ENCODE results near the gene DAPK2. TPM values are rescaled to one million over a fixed set of nuclear protein-coding genes. Genes with fewer than 3 reads are reported as not detected.
A peak's percentile ranks its signal among the peaks of the same experiment; 100 is the strongest.
"Not testable (repeated sequence)": the region's sequence is repeated elsewhere in the genome, so short reads cannot be mapped to it uniquely, and the experiment has no call there.

DAPK2 gene
- total RNA-seq, 1 donor from 2014 or later, result 0.53 TPM

DNA sequence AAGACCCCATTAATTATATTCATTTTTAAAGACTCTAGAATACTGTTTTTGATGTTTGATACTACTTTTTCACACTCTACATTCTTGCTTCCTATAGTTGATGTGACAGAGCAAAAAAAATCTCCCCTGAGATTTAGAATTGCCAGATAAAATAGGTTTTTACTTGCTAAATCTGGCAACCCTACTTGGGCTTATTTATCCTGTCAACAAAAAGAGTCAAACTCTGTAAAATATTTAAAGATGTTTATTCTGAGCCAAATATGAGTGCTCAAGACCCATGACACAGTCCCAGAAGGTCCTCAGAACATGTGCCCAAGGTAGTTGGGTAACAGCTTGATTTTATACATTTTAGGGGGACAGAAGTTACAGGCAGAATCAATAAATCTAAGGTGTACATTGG lies 72.3 kb downstream of the DAPK2 start:
- no peak for DNase-seq (ENCODE audit: low read depth)

DNA sequence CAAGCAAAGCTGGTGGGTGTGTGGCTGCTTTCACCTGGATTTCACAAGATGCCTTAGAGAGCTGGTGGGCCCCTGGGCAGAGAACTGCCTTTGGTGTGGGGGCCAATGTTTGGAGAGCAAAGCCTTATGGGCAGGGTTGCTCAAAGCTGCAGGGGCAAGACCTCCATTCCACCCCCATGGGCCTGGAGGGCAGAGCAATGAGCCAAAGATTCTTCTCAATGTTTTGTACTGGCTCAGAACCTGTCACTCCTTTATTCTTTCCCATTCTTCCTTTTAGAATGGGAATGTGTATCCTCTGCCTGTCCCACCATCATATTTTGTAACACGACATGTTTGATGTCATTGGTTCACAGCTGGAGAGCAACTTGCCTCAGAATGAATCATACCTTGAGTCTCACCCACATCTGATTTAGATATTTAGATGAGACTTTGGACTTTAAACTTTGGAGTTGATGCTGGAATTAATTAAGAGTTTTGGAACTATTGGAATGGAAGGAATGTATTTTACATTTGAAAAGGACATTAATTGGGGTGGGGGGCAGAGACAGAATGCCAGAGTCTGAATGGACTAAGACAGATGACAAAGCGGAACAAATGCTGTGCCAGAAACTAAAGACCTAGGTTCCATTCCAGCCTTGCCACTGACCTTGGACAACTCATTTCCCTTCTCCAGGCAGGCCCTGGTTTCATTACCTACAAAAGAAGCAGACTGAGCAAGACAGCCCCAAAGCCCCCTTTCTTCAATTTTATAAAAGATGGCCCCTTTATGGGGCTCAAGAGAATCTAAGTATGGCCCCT lies 72.9 kb downstream of the DAPK2 start:
- DNase-seq (ENCODE audit: low read depth), result no peak

DNA sequence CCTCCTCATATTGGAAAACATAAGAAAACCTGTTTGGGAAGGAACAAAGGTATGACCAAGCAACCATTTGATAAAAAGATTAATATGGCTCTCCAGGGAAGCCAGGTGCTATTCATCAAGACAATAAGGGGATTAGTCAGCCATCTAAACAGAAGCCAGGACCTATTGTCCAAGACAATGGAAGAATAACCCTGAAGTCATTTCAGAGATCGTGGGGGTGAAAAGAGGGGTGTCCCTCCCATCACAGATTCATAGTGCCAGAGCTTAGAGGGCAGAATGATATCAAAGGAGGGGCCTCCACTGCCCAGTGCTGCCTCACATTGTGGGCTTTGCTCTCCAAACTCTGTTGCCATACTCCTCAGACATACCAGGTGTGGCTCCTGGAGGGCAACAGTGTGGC lies 73.5 kb downstream of the DAPK2 start:
- no peak for DNase-seq (ENCODE audit: low read depth)

DNA sequence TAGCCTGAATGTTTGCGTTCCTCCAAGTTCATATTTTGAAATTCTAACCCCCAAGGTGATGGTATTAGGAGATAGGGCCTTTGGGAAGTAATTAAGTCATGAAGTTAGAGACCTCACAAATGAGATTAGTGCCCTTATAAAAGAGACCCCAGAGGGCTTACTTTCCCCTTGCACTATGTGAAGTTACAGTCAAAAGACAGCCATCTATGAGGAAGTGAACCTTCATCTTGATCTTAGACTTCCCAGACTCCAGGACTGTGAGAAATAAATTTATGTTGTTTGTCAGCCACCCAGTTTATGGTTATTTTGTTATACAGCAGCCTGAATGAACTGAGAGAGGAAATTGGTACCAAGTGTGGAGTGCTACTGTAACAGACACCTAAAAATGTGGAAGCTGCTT lies 74.4 kb downstream of the DAPK2 start:
- no peak for DNase-seq (ENCODE audit: low read depth)

DNA sequence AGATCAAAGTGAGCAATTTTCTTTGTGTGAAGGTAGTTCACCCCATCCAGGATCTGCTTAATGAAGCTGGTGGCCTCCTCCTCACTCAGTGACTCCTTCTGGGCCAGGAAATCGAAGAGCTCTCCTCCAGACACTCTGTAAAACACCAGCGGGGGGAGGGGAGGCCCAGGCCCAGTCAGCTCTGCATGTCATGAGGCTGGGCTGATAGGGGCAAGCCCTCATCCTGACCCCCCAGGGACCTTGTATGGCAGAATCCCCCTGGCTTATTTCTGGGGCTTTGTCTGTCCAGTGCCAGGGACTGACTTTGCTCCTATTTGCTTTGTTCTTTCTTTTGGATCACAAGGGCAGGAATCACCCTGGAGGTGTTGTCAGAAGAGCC lies 74.9 kb downstream of the DAPK2 start:
- no peak for DNase-seq (ENCODE audit: low read depth)

DNA sequence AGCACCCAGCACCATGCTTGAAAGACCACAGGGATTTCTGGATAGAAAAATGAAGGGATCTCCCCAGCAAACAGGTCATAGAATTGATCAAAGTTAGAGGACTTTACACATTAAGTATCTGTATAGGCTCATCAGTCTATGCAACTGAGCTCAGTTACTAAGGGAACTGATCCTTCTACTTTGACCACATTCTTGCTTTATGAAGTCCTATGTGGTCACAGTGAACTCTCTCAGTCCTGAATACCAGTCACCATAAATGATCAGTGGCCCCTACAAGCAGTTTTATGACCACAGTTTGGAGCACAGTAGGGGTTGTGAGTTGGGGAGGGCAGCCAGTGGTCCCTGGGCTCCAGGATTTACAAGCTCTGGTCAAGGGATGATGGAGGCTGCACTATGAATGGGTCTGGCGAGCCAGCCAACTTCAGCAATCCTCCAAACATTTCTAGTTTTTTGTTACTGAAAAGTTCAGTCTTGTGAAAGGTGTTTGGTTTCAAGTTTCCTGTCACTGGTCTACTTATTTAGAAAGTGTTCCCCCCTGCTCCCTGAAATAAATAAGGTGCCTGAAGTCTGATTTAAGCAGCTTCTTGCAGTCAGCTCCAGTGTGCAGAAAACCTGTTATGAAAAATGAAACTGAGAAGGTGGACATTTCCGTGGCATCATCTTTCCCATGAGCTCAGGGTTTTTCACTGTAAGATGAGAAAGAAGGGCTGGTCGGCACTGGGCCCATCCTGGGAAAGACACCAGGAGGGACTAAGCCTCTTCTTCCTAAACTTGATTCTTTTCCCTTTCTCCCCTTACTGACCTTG lies 75.5 kb downstream of the DAPK2 start:
- no peak for DNase-seq (ENCODE audit: low read depth)

DNA sequence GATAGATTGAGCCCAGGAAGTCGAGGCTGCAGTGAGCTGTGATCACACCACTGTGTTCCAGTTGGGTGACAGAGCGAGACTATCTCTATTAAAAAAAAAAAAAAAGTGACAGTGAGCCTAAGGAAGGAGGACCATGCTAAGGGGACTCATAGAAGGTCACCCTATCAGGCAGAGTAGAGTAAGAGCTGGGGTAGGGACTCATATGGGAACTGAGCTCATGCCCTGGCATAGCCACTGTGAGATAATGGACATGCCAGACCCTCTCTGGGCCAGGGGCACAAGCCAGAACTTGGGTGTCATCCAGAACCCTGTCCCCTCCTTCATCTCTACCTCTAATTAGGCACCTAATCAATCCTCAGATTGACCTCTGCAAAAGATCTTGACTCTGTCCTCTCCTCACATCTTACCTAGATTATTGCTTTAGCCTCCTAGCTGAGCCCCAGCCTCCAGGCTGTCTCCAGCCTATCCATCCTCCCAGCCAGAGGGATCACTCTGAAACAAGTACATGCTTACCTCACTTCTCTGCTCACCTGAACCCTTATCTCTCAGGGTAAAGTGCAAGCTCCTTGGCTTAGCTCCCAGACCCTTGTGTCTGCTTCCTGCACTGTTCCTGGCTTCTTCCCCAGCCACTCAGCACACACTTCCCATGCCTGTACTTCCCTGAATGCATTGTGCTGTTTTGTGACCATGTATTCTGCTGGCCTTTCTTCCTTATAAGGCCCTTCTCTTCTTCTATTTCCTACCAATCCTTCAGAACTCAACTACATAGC lies 76.4 kb downstream of the DAPK2 start:
- DNase-seq (ENCODE audit: low read depth), result no peak

DNA sequence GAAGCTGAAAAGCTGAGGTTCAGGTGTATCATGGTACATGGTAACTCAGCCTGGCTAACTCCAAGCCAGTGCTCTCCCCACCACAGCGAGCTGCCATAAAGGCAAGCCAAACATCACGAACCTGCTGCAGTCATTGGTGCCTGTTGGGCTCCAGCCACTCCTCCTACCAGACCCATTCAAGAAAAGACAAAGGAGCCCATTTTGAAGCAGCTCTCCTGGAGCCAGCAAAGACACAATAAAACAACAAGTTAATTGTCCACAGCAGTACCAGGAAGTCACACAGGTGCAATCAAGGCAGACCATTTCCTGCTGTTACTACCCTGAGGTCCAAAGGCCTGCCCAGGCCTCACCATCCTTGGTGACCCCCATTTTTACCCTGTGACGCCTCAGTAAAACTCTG lies 77.6 kb downstream of the DAPK2 start:
- no peak for DNase-seq (ENCODE audit: low read depth)

DNA sequence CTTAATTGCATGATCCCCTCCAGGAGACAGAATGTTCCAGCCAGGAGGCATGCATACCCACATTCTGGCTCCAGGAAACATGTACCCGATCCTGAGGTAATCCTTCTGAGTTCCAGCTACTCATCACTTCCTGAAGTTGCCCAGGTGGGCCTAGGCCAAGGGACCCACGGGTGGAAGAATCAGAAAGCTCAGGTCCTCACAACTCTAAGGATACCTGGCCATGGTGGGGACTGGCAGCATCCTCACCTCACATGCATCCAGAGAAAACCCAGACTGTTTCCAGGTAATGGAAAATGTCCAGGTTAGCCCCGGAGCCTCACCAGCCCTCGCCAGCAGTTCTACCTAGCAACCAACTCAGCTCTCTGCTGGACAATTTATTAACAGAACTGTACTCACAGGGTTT lies 78.2 kb downstream of the DAPK2 start:
- no peak for DNase-seq (ENCODE audit: low read depth)

DNA sequence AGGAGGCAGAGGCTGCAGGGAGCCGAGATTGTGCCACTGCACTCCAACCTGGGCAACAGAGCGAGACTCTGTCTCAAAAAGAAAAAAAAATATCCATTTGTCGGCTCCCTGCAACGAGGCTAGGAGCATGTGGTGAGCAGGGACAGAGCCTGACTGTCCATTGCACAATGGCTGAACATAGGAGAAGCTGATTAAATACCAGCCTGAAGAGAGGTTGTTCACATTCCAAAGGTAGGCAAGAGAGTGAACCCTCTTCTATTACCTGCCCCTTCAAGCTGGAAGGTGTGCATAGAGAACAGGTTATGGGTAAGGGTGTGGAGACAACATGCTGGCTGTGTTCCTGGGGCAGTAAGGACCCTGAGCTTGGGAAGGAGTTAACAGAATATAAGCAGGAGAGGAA lies 78.7 kb downstream of the DAPK2 start:
- DNase-seq (ENCODE audit: low read depth), result no peak

DNA sequence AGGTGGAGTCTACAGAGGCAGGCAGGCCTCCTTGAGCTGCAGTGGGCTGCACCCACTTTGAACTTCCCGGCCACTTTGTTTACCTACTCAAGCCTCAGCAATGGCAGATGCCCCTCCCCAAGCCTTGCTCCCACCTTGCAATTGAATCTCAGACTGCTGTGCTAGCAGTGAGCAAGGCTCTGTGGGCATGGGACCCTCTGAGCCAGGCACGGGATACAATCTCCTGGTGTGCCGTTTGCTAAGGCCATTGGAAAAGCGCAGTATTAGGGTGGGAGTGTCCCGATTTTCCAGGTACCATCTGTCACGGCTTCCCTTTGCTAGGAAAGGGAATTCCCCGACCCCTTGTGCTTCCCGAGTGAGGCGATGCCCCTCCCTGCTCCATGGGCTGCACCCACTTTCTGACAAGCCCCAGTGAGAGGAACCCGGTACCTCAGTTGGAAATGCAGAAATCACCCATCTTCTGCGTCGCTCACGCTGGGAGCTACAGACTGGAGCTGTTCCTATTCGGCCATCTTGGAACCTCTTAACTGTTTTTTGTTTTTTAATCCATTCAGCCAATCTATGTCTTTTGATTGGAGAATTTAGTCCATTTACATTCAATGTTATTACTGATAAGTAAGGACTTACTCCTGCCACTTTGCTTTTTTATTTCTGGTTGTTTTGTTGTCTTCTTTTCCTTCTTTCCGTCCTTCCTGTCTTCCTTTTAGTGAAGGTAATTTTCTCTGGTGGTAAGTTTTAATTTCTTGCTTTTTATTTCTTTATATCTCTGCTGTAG lies 83.2 kb downstream of the DAPK2 start:
- DNase-seq (ENCODE audit: low read depth), result not testable (repeated sequence)

DNA sequence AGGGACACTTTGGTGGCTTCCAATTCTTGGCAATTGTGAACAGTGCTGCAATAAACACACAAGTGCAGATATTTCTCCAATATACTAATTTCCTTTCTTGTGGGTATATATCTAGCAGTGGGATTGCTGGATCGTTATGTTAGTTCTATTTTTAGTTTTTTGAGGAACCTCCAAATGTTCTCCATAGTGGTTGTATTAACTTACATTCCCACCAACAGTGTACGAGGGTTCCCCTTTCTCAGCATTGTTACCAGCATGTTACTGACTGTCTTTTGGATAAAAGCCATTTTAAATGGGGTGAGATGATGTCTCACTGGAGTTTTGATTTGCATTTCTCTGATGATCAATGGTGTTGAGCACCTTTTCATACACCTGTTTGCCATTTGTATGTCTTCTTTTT lies 92.8 kb downstream of the DAPK2 start:
- no peak for DNase-seq (ENCODE audit: low read depth)

DNA sequence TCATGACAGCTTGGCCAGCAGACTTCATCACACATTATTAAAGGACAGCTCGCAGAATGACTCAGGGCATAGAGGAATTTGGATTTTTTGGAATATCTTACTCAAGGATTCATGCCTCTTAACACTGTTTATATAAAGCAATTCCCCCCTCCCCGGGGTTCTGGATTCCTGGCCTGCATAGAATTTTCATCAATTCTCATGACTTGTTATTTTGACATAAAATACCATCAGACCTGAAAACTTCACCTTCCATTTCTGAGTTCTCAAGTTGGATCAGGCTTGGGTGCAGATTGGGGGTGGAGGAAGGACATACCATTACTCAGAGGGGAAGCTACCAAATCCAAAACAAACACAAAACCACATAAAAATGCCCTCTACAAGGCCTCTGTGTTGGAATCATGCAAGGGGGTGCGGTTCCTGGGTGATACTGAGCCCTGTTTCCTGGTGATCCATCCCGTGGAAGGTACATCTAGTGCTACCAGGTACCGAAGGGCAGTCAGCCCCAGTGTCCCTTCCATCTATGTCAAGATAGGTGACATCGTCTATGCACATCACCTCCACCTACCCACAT lies 95.3 kb downstream of the DAPK2 start:
- DNase-seq (ENCODE audit: low read depth), result peak; percentile 26

DNA sequence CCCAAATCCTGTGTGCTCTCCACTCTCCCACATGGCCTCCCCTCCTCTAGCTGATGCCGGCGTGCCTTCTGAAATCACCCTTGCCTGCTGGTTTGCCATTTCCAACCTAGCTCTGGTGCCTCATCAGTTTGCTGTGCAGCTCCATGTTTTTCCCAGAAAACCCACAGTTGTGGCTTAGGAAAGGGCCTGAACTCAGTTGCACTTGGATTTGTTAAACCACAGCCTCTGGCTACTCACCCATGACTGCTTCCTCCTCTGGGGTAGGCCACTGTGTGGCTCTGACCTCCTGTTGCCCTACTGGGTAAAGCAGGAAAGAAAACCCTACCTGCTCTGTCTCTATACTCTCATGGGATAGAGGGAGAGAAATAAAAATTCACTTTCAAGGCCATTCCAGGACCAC lies 97.3 kb downstream of the DAPK2 start:
- peak; percentile 48 for DNase-seq (ENCODE audit: low read depth)

DNA sequence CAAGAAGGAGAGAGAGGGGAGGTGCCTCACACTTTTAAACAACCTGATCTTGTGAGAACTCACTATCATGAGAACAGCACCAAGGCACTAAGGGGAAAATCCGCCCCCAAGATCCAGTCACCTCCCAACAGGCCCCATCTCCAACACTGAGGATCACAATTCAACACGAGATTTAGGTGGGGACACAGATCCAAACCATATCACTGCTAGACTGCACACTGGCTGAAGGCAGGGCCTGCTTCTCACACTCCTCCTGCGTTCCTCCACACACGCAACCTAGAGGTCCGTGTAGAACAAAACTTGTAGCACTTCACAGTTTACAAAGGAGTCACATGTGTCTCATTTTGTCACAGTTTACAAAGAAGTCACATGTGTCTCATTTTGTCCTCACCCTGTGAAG lies 97.8 kb downstream of the DAPK2 start:
- no peak for DNase-seq (ENCODE audit: low read depth)

DNA sequence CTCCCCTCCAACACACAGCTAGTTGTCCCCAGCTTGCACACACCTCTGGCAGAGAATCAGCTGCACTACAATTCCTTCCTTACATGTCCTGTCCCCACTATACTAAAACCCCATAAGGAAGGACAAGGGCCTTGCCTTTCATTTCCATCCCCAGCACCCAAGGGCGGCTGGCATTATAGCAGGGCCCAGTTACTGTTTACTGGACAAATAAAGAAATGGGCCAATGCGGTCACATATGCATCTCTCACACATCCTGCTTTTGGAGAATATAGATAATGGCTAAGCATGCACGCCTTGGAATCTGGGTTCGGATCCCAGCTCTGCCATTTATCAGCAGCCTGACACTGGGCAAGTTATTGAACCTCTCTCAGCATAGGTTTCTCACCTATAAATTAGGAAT lies 99.1 kb downstream of the DAPK2 start:
- DNase-seq (ENCODE audit: low read depth), result no peak

DNA sequence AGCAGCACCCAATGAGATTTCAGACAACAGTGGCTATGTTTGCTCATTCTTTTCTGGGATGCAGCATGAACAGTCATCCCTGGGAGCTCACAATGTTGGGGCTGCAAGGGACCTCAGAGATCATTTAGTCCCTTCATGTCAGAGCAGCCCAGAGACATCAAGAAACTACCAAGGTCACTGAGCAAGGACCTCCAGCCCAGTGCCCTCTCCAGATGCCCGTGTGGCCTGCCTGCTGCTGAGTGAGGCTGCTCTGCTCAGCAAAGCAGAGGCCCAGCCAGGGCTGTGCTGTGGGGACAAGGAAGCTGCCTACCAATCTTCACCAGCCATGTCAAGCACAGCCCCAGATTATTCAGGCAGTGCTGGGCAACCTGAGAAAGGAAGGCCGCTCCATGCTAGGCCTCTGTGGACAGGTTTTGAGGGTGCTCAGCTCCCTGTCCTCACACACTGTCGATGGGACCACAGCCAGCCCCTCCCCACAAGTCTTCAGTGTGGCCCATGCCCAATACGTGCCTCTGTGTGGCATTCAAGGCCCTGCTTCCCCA lies 99.7 kb downstream of the DAPK2 start:
- no peak for DNase-seq (ENCODE audit: low read depth)

DNA sequence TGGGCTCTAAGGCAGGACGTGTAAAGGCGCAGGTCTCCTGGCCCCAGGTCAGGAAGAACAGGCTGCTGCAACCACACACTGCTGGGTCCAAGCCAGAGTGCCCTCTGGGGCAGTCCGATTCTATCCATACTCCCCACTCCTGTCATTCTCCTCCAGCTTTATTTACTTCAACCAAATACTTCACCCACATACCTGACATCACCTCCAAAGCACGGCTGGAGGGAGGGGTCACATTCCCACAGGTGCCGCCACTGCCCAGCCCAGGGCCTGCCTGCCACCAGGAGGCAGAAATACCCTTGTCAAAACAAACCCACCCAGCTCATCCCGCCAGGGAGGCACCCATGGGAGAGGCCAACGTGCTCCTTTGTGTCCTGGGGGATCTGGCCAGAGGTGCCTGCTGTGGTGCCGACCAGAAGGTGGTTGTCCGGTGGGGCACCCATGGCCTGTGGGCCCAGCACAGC lies 100.4 kb downstream of the DAPK2 start:
- no peak for DNase-seq (ENCODE audit: low read depth)

DNA sequence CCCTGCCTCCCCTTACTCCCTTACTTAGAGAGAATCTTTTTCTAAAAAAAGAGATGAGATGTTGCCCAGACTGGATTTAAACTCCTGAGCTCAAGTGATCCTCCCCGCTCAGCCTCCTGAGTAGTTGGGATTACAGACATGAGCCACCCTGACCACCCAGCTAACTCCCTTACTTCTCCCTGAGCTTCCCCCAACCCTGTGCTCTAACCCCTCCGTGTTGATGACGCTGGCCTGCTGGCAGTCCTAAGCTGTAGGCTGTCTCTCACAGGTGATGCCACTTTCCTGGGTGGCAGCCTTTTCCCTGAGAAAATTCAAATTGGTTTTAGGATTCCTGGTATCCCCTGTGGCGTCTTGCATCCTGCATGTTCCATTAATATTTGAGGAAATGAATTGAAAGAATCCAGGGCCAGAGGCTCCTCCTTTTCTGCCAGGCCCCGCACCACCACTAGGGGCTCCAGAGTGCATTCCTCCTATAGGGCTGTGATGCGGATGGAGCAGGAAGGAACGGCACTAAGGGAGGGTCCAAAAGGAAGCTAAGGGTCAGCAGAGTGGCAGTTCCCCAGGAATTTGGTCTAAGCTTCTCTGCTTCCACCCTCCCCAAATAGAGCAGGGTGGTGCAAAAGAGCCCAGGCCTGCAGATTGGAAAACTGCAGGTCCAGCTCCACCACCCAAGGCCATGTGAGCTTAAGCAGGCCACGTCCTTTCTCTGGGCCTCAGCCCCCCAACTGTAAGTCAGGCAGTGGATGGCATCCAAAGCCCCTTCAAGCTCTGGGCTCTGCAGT lies 101.1 kb downstream of the DAPK2 start:
- peak; percentile 67 for DNase-seq (ENCODE audit: low read depth)

DNA sequence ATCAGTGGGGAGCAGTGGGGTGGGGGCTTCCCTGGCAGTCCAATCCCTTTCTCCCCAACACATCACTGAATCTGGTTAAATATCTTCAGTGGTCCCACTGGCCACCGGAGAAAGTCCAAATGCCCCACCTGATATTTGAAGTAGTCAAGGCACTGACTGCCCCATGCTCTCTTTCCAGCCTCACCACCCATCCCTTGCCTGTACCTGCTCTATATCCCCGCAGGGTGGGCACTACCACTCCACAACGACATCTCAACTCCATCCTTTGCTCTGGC lies 101.7 kb downstream of the DAPK2 start:
- no peak for DNase-seq (ENCODE audit: low read depth)

Measured in myocyte (in vitro differentiated cells).